HepG2 (cell line): ENCODE data around the gene GJA10.

Source experiments
- ATF7 ChIP-seq, 2 experiments: fragments of 450-650 bp in 1 of 2; sonication (generic) in 1 of 2; formaldehyde crosslinking in 1 of 2; IDR thresholded peaks; 2 replicates each; pipeline versions ENCODE4 v1.4.0 to v1.6.1; 2016 to 2020; ENCODE audit warnings: antibody characterized with exemption in 1 of 2, mild to moderate bottlenecking in 1 of 2, missing genetic modification reagents in 1 of 2
- GMEB2 ChIP-seq: IDR thresholded peaks from 2 replicates; pipeline ENCODE4 v1.6.1; 2016; ENCODE audit warnings: missing biosample characterization, missing genetic modification reagents, low read depth
- MED1 ChIP-seq: sonication (generic); formaldehyde crosslinking; IDR thresholded peaks from 2 replicates; pipeline ENCODE4 v1.4.0; 2020; ENCODE audit warnings: missing genetic modification reagents
- MEIS2 ChIP-seq: sonication (generic); formaldehyde crosslinking; IDR thresholded peaks from 2 replicates; pipeline ENCODE4 v1.9.0; 2021; ENCODE audit warnings: mild to moderate bottlenecking, missing genetic modification reagents
- RBM22 ChIP-seq: fragments of 200-400 bp; formaldehyde crosslinking; optimal IDR thresholded peaks from 2 replicates; pipeline ENCODE3; 2017; ENCODE audit warnings: mild to moderate bottlenecking, low read length, moderate library complexity
- TOE1 ChIP-seq: sonication (generic); formaldehyde crosslinking; IDR thresholded peaks from 2 replicates; pipeline ENCODE4 v1.4.0; 2020; ENCODE audit warnings: mild to moderate bottlenecking, missing genetic modification reagents
- TOPORS ChIP-seq: sonication (generic); formaldehyde crosslinking; IDR thresholded peaks from 2 replicates; pipeline ENCODE4 v1.8.0; 2023; ENCODE audit warnings: mild to moderate bottlenecking, missing genetic modification reagents

GRCh38 chr6:89924231-89924630 lies 30.0 kb downstream of the GJA10 start:
- TF ChIP-seq TOE1 (no peak), MEIS2 (CRISPR knock-in tag) (no peak), MED1 (CRISPR knock-in tag) (no peak), ATF7 (IDR thresholded peaks at IDR 0.05) (no peak), ATF7 (CRISPR knock-in tag; IDR thresholded peaks at IDR 0.05) (no peak), RBM22 (no peak), GMEB2 (no peak), TOPORS (no peak)
